T-cell (primary cell): ENCODE measurements around the gene RFC1. TPM values are rescaled to one million over a fixed set of nuclear protein-coding genes. Genes with fewer than 3 reads are reported as not detected.

ENCODE experiments used
- ATAC-seq, 4 experiments: fragments of 200-7000 bp in 3 of 4; fragments of 150-1000 bp in 1 of 4; cut with Tn5 transposase; replicated peaks in 1 of 4; 1 replicate in 3 of 4; 2 replicates in 1 of 4; pipeline ENCODE4 v1.10.0; 2021; ENCODE audit warnings: moderate library complexity in 3 of 4, mild to moderate bottlenecking in 2 of 4, moderate number of reproducible peaks in 1 of 4
- CTCF ChIA-PET, 2 donors: fragments of 300-600 bp; sonication (Branson Sonifier 250); formaldehyde crosslinking; loops; one replicate each; lab custom pipeline; 2022; ENCODE audit warnings: antibody characterized with exemption in 2 of 2; lab: Charles Lee
- POLR2A ChIA-PET, 2 donors: fragments of 300-600 bp; sonication (Branson Sonifier 250); formaldehyde crosslinking; loops; one replicate each; lab custom pipeline; 2022; ENCODE audit warnings: antibody characterized with exemption in 2 of 2; lab: Charles Lee
- DNase-seq, 35 experiments: peaks; one replicate each; pipeline versions ENCODE4 v3.0.0 to v3.0.0-alpha.2; 2013 to 2023
- H3K27ac ChIP-seq: one replicate; pipeline ENCODE4 v1.5.1; 2013; ENCODE audit warnings: low read length
- H3K27me3 ChIP-seq, 2 experiments: replicated peaks in 1 of 2; 1 replicate in 1 of 2; 2 replicates in 1 of 2; pipeline versions ENCODE4 v1.6.1 to v1.7.0; 2013; ENCODE audit warnings: low read length in 1 of 2, mixed read lengths in 1 of 2; ENCODE audit not compliant: control insufficient read depth in 2 of 2, insufficient read depth in 2 of 2; ENCODE audit errors: extremely low read depth in 1 of 2
- H3K36me3 ChIP-seq, 2 donors: 1 replicate in 1 of 2; 2 replicates in 1 of 2; pipeline versions ENCODE4 v1.6.1 to v1.7.0; 2013; ENCODE audit warnings: low read length in 1 of 2; ENCODE audit not compliant: control insufficient read depth in 2 of 2, insufficient read depth in 1 of 2; ENCODE audit errors: extremely low read depth in 1 of 2
- H3K4me1 ChIP-seq, 2 experiments: 1 replicate in 1 of 2; 2 replicates in 1 of 2; pipeline versions ENCODE4 v1.6.1 to v1.7.0; 2013; ENCODE audit warnings: low read length in 2 of 2, mixed read lengths in 1 of 2; ENCODE audit not compliant: insufficient read depth in 2 of 2, control insufficient read depth in 1 of 2; ENCODE audit errors: extremely low read depth in 1 of 2
- H3K4me3 ChIP-seq, 2 donors: 1 replicate in 1 of 2; 2 replicates in 1 of 2; pipeline versions ENCODE4 v1.5.1 to v1.7.0; 2013; ENCODE audit warnings: mild to moderate bottlenecking in 2 of 2, low read length in 1 of 2, moderate library complexity in 1 of 2; ENCODE audit not compliant: control insufficient read depth in 1 of 2; ENCODE audit errors: extremely low read depth in 1 of 2
- H3K9me3 ChIP-seq: 2 replicates; pipeline ENCODE4 v1.7.0; 2013
- H3K27ac Mint-ChIP-seq, 2 donors: one replicate each; pipeline ENCODE4 v1.8.0; 2020 to 2021; ENCODE audit warnings: mild to moderate bottlenecking in 2 of 2, mixed read lengths in 2 of 2
- H3K27me3 Mint-ChIP-seq, 2 donors: one replicate each; pipeline ENCODE4 v1.8.0; 2021 to 2022; ENCODE audit warnings: mixed read lengths in 2 of 2
- H3K36me3 Mint-ChIP-seq: one replicate; pipeline ENCODE4 v1.8.0; 2021; ENCODE audit warnings: mixed read lengths
- H3K4me1 Mint-ChIP-seq, 3 donors: one replicate each; pipeline ENCODE4 v1.8.0; 2020 to 2022; ENCODE audit warnings: mixed read lengths in 3 of 3, mild to moderate bottlenecking in 1 of 3
- H3K4me3 Mint-ChIP-seq, 3 donors: one replicate each; pipeline ENCODE4 v1.8.0; 2020 to 2022; ENCODE audit warnings: mild to moderate bottlenecking in 3 of 3, mixed read lengths in 3 of 3, moderate library complexity in 3 of 3
- H3K9me3 Mint-ChIP-seq, 3 donors: one replicate each; pipeline ENCODE4 v1.8.0; 2020 to 2022; ENCODE audit warnings: mixed read lengths in 3 of 3
- WGBS: methylation state at CpG from one replicate; pipeline ENCODE4 v1.1.5; 2013; ENCODE audit warnings: missing lambda C conversion rate; ENCODE audit not compliant: insufficient coverage; 5-methylcytosine and 5-hydroxymethylcytosine counted together
- total RNA-seq, 35 experiments: library from RNA in 6 of 35; stranded (reverse) in 6 of 35; fragments of 120-200 nt in 1 of 35; gene quantifications; one replicate each; pipeline versions ENCODE4 v1.2.1 to v1.2.4 and lab custom pipeline; 2013 to 2026

Gene RFC1
- total RNA-seq, 5 donors from 2014 or later (not counting 1 experiment from before 2014, with no cell fraction given), result 45.7 to 77.4 (median 54.5) TPM

DNA sequence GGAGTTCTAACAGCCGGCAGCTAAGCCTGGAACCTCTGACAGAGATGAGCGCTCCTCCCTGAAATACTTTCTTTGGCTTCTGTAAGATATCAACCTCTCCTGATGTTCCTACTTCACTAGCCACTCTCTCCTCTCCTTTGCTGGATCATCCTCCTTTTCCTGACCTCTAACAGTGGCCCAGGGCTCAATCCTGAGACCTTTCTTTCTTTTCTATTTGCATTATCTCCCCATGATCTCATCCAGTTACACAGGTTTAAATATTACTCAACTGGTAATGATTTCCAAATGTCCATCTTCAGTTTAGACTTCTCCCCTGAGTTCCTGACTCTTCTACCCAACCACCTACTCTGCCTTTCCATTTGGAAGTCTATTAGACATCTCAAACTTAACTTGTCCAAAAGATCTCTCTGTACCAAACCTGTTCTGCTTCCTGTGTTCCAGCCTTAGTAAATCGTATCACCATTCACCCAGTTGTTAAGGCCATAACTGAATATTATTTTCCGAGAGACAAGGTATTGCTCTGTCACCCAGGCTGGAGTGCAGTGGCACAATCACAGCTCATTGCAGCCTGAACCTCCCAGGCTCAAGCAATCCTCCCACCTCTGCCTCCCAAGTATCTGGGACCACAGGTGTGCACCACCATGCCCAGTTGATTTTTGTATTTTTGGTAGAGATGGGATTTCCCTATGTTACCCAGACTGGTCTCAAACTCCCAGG, 41.1 kb downstream of the RFC1 start:
- ATAC-seq (no peak), DNase-seq (no peak)
- Mint-ChIP-seq H3K27ac (no peak overlapping the region), H3K36me3 (peaks cover 52% of the 10 kb centered on the region), H3K4me3 (no peak overlapping the region), H3K27me3 (no peaks in the 10 kb centered on the region), H3K9me3 (no peaks in the 10 kb centered on the region), H3K4me1 (peaks cover 0 to 6% (median 5%) of the 10 kb centered on the region in 3 donors)
- no peak overlapping the region for H3K27ac ChIP-seq
- ChIA-PET POLR2A (no interaction called here), CTCF (no interaction called here)
- H3K4me3 ChIP-seq, result no peak overlapping the region
- H3K4me1 ChIP-seq, result no peaks in the 10 kb centered on the region
- peaks cover 0 to 41% of the 10 kb centered on the region in 2 donors for H3K36me3 ChIP-seq
- no peaks in the 10 kb centered on the region for H3K27me3 ChIP-seq
- no peaks in the 10 kb centered on the region for H3K9me3 ChIP-seq
- WGBS, result 77% methylated on average over 3 of the region's 4 CpGs

DNA sequence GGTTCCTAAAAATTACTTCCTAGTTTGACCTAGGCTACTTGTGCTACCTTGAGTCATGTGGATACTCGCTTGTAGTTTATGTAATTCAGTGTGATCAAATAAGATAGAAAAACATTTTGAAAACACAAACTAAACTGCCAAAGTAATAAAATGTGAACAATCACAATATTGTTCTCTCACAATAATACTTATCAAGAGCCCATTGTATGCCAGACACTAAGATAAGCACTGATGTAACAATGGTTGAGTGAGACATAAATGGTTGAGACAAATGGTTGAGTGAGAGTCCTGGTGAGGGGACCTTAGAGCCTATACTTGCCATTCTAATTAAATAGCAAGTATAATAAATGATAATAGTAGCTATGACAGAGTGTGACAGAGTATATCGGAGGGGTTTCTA, 41.7 kb downstream of the RFC1 start:
- Mint-ChIP-seq H3K4me3 (no peak overlapping the region), H3K9me3 (no peaks in the 10 kb centered on the region), H3K4me1 (peaks cover 0 to 6% (median 5%) of the 10 kb centered on the region in 3 donors), H3K36me3 (peaks cover 57% of the 10 kb centered on the region), H3K27ac (no peak overlapping the region), H3K27me3 (no peaks in the 10 kb centered on the region)
- ATAC-seq, result no peak
- WGBS, result no CpG with 5 or more reads among the region's 2 CpGs
- CTCF ChIA-PET, result interaction anchor here in 1 of 2 donors (1.0 kb wide), 1 partner anchor 26 kb away, joined by 3 read pairs; no protein-coding TSS in a partner anchor
- no peak overlapping the region for H3K4me3 ChIP-seq
- POLR2A ChIA-PET, result no interaction called here
- no peak overlapping the region for H3K27ac ChIP-seq
- H3K9me3 ChIP-seq, result no peaks in the 10 kb centered on the region
- H3K36me3 ChIP-seq, result peaks cover 0 to 45% of the 10 kb centered on the region in 2 donors
- no peak for DNase-seq
- no peaks in the 10 kb centered on the region for H3K27me3 ChIP-seq
- no peaks in the 10 kb centered on the region for H3K4me1 ChIP-seq

DNA sequence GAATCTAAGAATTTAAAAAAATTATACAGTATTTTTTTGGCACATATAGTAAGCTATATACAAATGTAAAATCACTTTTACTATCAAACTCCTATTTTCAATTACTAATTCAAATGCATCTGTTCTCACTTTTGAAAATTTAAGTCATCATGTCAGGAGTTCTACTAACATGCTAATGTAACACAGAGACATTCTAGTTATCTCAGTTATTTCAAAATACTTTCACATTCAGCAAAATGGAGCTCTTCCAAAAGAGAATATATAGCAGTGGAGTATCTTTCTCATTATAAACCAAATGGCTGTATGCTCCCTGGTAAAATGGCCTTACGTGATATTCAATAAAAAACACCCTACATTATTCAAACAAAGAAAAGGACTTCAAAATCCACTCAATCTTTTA, 42.3 kb downstream of the RFC1 start:
- no peaks in the 10 kb centered on the region for H3K4me1 ChIP-seq
- H3K9me3 ChIP-seq, result no peaks in the 10 kb centered on the region
- peaks cover 58% of the 10 kb centered on the region for H3K36me3 Mint-ChIP-seq
- no peaks in the 10 kb centered on the region for H3K27me3 ChIP-seq
- ChIA-PET POLR2A (no interaction called here), CTCF (interaction anchor here in 1 of 2 donors (1.0 kb wide), 1 partner anchor 27 kb away, joined by 3 read pairs; no protein-coding TSS in a partner anchor)
- no peak overlapping the region for H3K4me3 ChIP-seq
- no peaks in the 10 kb centered on the region for H3K27me3 Mint-ChIP-seq
- H3K36me3 ChIP-seq, result peaks cover 0 to 51% of the 10 kb centered on the region in 2 donors
- no peak overlapping the region for H3K27ac Mint-ChIP-seq
- DNase-seq (no peak), ATAC-seq (no peak)
- no peaks in the 10 kb centered on the region for H3K9me3 Mint-ChIP-seq
- peaks cover 0 to 6% (median 5%) of the 10 kb centered on the region in 3 donors for H3K4me1 Mint-ChIP-seq
- H3K27ac ChIP-seq, result no peak overlapping the region
- no peak overlapping the region for H3K4me3 Mint-ChIP-seq
- no CpG with 5 or more reads among the region's 1 CpG for WGBS

DNA sequence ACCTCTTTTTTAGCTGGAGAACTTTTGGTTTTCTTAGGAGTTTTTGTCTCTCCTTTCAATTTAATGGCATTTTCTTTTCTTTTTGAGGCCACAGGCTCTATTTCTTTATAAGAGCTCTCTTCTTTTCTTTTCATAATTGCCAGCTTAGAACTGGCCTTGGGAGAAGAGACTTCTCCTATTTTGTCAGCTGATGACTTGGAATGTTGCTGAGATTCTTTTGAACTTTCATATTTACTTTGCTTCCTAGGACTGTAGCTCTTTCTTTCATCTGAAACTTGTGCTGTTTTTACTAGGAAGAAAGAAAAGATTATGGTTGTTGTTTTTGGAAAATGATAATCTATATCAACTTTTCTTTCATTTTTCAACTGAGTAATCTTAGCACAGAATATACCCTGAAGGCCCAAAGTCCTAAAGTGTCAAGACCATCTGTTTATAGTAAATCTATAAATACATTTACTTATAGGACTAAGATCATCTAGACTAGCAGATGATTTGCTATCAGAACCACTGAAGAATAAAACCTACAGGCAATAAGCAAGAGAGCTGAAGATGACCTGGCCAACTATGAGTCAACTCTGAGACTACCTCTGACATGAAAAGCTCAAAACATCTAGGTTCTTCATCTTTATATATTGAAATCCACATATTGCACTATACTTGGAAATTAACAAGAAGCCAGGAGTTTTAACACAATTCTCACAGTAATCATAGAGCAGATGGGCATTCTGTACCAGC, 45.6 kb downstream of the RFC1 start:
- no peaks in the 10 kb centered on the region for H3K9me3 Mint-ChIP-seq
- no peaks in the 10 kb centered on the region for H3K4me1 Mint-ChIP-seq
- Histone ChIP-seq H3K27me3 (no peaks in the 10 kb centered on the region), H3K4me1 (no peaks in the 10 kb centered on the region), H3K27ac (no peak overlapping the region), H3K4me3 (no peak overlapping the region), H3K36me3 (peaks cover 0 to 66% of the 10 kb centered on the region in 2 donors), H3K9me3 (no peaks in the 10 kb centered on the region)
- no peak overlapping the region for H3K4me3 Mint-ChIP-seq
- peaks cover 46% of the 10 kb centered on the region for H3K36me3 Mint-ChIP-seq
- ChIA-PET POLR2A (interaction anchor here in 1 of 2 donors (0.6 kb wide), 1 partner anchor 138 kb away, joined by 4 read pairs; no protein-coding TSS in a partner anchor), CTCF (interaction anchor here in 1 of 2 donors (0.7 kb wide), 1 partner anchor 207 kb away, joined by 4 read pairs; the partner anchor contains the start of gene UGDH)
- ATAC-seq, result no peak
- H3K27me3 Mint-ChIP-seq, result no peaks in the 10 kb centered on the region
- no peak for DNase-seq
- no peak overlapping the region for H3K27ac Mint-ChIP-seq

DNA sequence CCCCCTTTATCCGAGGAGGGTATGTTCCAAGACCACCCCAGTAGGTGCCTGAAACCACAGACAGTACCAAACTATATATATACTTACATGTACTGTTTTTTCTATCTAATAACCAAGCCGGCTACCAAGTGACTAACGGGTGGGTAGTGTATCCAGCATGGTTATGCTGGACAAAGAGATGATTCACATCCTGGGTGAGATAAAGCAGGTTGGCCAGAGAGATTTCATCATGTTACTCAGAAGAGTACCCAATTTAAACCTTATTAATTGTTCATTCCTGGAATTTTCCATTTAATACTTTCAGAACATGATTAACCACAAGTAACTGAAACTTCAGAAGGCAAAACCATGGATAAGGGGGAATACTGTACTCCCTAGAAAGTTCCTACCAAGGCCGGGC, 46.5 kb downstream of the RFC1 start:
- H3K4me3 ChIP-seq, result no peak overlapping the region
- Mint-ChIP-seq H3K27me3 (no peaks in the 10 kb centered on the region), H3K4me3 (no peak overlapping the region), H3K27ac (no peak overlapping the region), H3K4me1 (no peaks in the 10 kb centered on the region), H3K9me3 (no peaks in the 10 kb centered on the region), H3K36me3 (peaks cover 40% of the 10 kb centered on the region)
- no CpG with 5 or more reads among the region's 4 CpGs for WGBS
- H3K27ac ChIP-seq, result no peak overlapping the region
- H3K4me1 ChIP-seq, result no peaks in the 10 kb centered on the region
- CTCF ChIA-PET, result no interaction called here
- DNase-seq (no peak), ATAC-seq (no peak)
- H3K36me3 ChIP-seq, result peaks cover 0 to 66% of the 10 kb centered on the region in 2 donors
- H3K27me3 ChIP-seq, result no peaks in the 10 kb centered on the region
- no peaks in the 10 kb centered on the region for H3K9me3 ChIP-seq
- POLR2A ChIA-PET, result no interaction called here

DNA sequence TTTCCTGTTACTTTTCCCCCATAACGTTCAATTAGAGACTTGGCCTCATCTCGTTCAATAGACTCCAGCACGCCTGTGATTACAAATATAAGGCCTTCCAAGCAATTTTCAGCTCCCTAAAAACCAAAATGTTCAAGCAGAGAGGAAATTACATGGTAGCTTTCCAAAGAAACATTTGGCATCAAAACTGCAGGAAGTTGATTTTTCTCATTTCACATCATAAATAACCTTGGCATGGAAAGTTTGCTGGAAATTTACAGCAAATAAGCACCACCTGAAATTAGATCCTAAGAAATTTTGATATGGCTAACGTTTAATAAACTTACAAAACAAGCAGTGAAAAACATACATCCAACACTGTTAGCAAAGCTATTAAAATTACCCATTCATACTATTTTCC, 53.3 kb downstream of the RFC1 start:
- no peaks in the 10 kb centered on the region for H3K27me3 Mint-ChIP-seq
- Histone ChIP-seq H3K27me3 (no peaks in the 10 kb centered on the region), H3K9me3 (no peaks in the 10 kb centered on the region), H3K4me3 (no peak overlapping the region), H3K36me3 (peaks cover 4 to 91% of the 10 kb centered on the region in 2 donors), H3K4me1 (no peaks in the 10 kb centered on the region), H3K27ac (no peak overlapping the region)
- 100% methylated on average over 3 of the region's 4 CpGs for WGBS
- H3K36me3 Mint-ChIP-seq, result peaks cover 55% of the 10 kb centered on the region
- ChIA-PET CTCF (no interaction called here), POLR2A (interaction anchor here in 1 of 2 donors (0.6 kb wide), 1 partner anchor 138 kb away, joined by 3 read pairs; no protein-coding TSS in a partner anchor)
- H3K9me3 Mint-ChIP-seq, result no peaks in the 10 kb centered on the region
- no peaks in the 10 kb centered on the region for H3K4me1 Mint-ChIP-seq
- no peak for ATAC-seq
- no peak overlapping the region for H3K27ac Mint-ChIP-seq
- H3K4me3 Mint-ChIP-seq, result no peak overlapping the region
- no peak for DNase-seq
